ENCODE results near the gene LRTM2. TPM values are rescaled to one million over a fixed set of nuclear protein-coding genes. Genes with fewer than 3 reads are reported as not detected.

The LRTM2 gene
- total RNA-seq, 2 donors from 2014 or later = not detected

DNA sequence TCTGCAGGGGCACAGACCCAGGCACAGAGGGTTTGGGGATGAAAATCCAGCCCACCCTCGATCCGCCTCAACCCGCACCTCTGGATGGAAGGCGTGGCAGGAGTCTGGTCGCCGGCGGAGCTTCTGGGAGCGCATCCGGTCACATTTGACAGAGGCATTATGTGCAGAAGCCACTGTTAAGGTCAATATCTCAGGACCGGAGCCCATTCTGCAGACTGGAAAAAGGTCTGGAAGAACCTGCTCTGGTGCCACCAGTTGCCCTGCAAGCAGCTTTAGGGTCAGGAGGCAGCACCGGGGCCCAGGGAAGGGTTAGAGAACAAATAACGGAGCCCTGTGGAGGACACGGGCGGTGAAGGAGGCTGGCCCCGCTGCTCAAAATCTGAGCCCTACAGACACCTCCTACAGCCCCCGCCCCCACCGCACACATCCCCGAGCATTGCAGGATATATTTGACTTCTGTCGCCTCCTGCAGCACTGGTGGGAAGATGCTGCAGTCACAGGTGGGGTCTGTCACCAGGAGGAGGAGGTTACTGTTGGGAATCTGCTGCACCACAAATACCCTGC, 25.1 kb upstream of the LRTM2 start:
- no peak for DNase-seq (ENCODE audit: low spot score)
- ATAC-seq (ENCODE audit: insufficient number of reproducible peaks, low FRiP score, low read depth) = no peak
- Histone ChIP-seq H3K27me3 (replicated peaks; ENCODE audit: insufficient read depth) (no peaks in the 10 kb centered on the region), H3K4me3 (peak overlapping the region; percentile 70), H3K36me3 (no peaks in the 10 kb centered on the region), H3K9me3 (no peaks in the 10 kb centered on the region), H3K27ac (no peak overlapping the region), H3K4me1 (ENCODE audit: control insufficient read depth in 1 of 2, low read depth in 2 of 2) (peaks cover 0 to 22% of the 10 kb centered on the region in 2 donors)
- TF ChIP-seq, protein P1, sequence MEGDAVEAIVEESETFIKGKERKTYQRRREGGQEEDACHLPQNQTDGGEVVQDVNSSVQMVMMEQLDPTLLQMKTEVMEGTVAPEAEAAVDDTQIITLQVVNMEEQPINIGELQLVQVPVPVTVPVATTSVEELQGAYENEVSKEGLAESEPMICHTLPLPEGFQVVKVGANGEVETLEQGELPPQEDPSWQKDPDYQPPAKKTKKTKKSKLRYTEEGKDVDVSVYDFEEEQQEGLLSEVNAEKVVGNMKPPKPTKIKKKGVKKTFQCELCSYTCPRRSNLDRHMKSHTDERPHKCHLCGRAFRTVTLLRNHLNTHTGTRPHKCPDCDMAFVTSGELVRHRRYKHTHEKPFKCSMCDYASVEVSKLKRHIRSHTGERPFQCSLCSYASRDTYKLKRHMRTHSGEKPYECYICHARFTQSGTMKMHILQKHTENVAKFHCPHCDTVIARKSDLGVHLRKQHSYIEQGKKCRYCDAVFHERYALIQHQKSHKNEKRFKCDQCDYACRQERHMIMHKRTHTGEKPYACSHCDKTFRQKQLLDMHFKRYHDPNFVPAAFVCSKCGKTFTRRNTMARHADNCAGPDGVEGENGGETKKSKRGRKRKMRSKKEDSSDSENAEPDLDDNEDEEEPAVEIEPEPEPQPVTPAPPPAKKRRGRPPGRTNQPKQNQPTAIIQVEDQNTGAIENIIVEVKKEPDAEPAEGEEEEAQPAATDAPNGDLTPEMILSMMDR (IDR thresholded peaks at IDR 0.05) = no peak

DNA sequence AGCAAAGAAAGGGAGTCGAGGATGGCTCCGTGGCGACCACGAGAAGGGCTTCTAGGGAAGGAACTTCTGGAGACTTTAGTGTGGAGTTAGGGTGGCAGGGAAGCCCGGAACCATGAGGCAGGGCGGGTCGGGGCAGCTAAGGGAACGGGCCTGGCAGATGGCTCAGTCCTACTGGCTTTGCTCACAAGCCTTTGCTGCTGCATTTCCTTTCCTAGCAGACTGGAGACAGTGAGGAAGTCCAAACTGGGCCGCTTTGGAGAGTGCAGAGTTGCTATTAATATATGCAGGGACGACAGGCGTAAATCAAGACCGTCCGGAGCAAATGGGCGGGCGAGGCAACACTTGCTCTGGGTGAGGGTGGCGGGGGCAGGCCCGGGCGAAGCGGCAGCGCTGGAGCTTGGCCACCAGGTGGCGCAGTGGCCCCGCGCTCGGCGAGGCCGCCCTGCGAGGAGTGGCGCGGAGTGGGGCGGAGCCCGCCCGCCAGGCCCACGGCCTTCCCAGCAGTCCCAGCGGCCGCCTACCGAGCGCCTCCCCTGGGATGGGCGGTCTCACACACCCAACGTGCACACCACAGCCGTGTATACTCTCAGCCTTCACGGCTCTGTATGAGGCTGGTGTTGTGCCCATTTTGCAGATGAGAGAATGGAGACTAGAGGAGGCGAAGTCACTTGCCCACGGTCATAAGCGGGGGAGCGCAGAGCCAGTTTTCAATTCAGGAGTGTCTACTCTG, 24.4 kb upstream of the LRTM2 start:
- Histone ChIP-seq H3K4me3 (peak overlapping the region; percentile 70), H3K4me1 (ENCODE audit: control insufficient read depth in 1 of 2, low read depth in 2 of 2) (peaks cover 0 to 22% of the 10 kb centered on the region in 2 donors), H3K36me3 (no peaks in the 10 kb centered on the region), H3K27ac (peak overlapping the region; percentile 47 to 63), H3K27me3 (replicated peaks; ENCODE audit: insufficient read depth) (no peaks in the 10 kb centered on the region), H3K9me3 (no peaks in the 10 kb centered on the region)
- peak; percentile 79 for ATAC-seq (ENCODE audit: insufficient number of reproducible peaks, low FRiP score, low read depth)
- TF ChIP-seq, protein P1 (IDR thresholded peaks at IDR 0.05) = peak; percentile 100
- peak; percentile 53 for DNase-seq (ENCODE audit: low spot score)

DNA sequence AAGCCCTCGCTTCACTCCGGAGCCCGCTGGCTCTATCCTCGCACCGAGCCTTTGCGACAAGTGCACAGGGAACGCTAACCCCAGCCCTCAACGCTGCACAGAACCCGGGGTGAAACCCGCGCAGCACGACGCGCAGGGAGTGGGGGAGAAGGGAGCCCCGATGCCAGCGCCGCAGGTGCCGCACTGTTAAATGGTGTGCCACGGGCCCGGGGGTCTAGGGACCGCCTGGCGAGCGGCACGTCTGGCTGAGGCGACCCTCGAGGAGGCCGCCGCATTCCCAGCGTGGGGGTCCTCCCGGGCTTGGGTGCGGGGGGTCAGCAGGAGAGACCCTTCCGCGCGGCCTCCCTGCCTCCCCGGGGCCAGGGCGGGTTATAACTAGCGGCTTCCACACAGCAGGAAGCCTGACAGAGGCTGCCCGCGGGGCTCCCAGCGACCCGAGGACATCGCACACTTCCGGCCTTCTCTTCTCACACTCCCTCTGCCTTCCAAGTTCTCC, 23.8 kb upstream of the LRTM2 start:
- Histone ChIP-seq H3K9me3 (no peaks in the 10 kb centered on the region), H3K27me3 (replicated peaks; ENCODE audit: insufficient read depth) (no peaks in the 10 kb centered on the region), H3K27ac (peak overlapping the region; percentile 47 to 63), H3K4me1 (ENCODE audit: control insufficient read depth in 1 of 2, low read depth in 2 of 2) (peaks cover 0 to 22% of the 10 kb centered on the region in 2 donors), H3K4me3 (peak overlapping the region; percentile 70), H3K36me3 (no peaks in the 10 kb centered on the region)
- TF ChIP-seq, protein P1 (IDR thresholded peaks at IDR 0.05) = no peak
- DNase-seq (ENCODE audit: low spot score) = no peak
- ATAC-seq (ENCODE audit: insufficient number of reproducible peaks, low FRiP score, low read depth) = no peak

DNA sequence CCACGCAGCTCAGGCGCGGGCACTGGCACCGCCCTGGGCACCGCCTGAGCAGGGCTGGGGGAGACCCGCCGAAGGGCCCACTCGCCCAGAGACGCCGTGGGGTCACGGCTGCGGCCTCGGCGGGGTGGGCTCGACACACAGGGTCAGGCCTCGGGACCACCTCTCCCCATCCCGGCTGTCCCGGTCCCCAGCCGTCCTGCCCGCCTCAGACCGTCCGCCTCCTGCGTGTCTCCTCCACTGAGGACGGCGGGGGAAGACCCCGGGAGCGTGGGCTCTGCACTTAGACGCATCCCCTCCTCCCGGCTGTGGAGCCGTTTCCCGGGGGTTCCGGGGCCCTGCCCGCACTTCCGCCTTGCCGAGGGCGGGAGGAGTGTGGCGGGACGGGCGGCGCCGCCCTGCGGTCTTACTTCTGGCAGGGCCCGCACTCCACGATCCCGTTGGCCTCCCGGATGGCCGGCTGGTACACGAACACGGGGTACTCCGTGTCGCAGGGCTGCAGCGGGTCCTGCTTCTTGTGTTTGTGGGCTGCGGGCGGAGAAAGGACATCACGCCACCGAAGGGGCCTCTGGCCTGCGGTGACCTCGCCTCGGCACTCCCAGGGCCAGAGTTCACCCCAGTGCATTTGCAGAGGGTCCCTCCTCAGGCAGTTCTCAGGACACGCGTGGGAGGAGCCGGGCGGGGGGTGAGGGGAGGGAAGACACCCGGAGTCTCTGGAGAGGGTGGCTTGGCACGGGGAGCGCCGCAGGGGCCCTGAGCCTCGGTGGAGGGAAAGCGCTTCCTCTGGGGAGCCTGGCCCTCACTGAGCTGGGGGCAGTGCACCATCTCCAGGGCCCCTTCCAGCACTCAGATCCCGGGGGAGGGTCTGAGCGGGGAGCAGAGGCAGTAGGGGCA, 23.1 kb upstream of the LRTM2 start:
- Histone ChIP-seq H3K27me3 (replicated peaks; ENCODE audit: insufficient read depth) (no peaks in the 10 kb centered on the region), H3K27ac (peak overlapping the region; percentile 47 to 63), H3K9me3 (no peaks in the 10 kb centered on the region), H3K36me3 (no peaks in the 10 kb centered on the region), H3K4me3 (peak overlapping the region; percentile 70), H3K4me1 (ENCODE audit: control insufficient read depth in 1 of 2, low read depth in 2 of 2) (peaks cover 0 to 22% of the 10 kb centered on the region in 2 donors)
- ATAC-seq (ENCODE audit: insufficient number of reproducible peaks, low FRiP score, low read depth) = no peak
- DNase-seq (ENCODE audit: low spot score) = no peak
- TF ChIP-seq, protein P1 (IDR thresholded peaks at IDR 0.05) = no peak

Data from thoracic aorta (tissue), 2 donors.